Thymus (tissue), 11 donors: ENCODE measurements around the gene MEGF11. TPM values are rescaled to one million over a fixed set of nuclear protein-coding genes. Genes with fewer than 3 reads are reported as not detected.

ENCODE experiments used
- DNase-seq, 9 donors: peaks; one replicate each; pipeline ENCODE4 v3.0.0-alpha.2; 2013; ENCODE audit warnings: low spot score in 9 of 9, low read depth in 6 of 9, missing footprints in 1 of 9
- H3K27ac ChIP-seq, 2 donors: one replicate each; pipeline ENCODE4 v1.5.1; 2013; ENCODE audit warnings: control low read depth in 1 of 2, low read depth in 1 of 2, low read length in 1 of 2, mild to moderate bottlenecking in 1 of 2, moderate library complexity in 1 of 2
- H3K27me3 ChIP-seq, 2 donors: one replicate each; pipeline ENCODE4 v1.5.1; 2013; ENCODE audit warnings: low read length in 1 of 2; ENCODE audit not compliant: control insufficient read depth in 2 of 2, insufficient read depth in 1 of 2
- H3K36me3 ChIP-seq, 2 donors: one replicate each; pipeline ENCODE4 v1.5.1; 2013; ENCODE audit warnings: low read length in 1 of 2, mild to moderate bottlenecking in 1 of 2, moderate library complexity in 1 of 2; ENCODE audit not compliant: control insufficient read depth in 2 of 2, insufficient read depth in 2 of 2
- H3K4me1 ChIP-seq, 2 donors: one replicate each; pipeline ENCODE4 v1.5.1; 2013; ENCODE audit warnings: low read length in 2 of 2; ENCODE audit not compliant: control insufficient read depth in 2 of 2, insufficient read depth in 2 of 2
- H3K4me3 ChIP-seq, 2 donors: one replicate each; pipeline ENCODE4 v1.5.1; 2013; ENCODE audit warnings: low read length in 2 of 2, control low read depth in 1 of 2, mild to moderate bottlenecking in 1 of 2
- H3K9me3 ChIP-seq, 2 donors: one replicate each; pipeline ENCODE4 v1.5.1; 2013; ENCODE audit warnings: low read length in 1 of 2, mild to moderate bottlenecking in 1 of 2; ENCODE audit not compliant: control insufficient read depth in 2 of 2, insufficient read depth in 1 of 2
- WGBS: extraction: QIAGEN DNeasy Blood & Tissue Kit; methylation state at CpG from one replicate; pipeline ENCODE4 v1.1.7; 2013; 5-methylcytosine and 5-hydroxymethylcytosine counted together
- polyA plus RNA-seq: library from polyadenylated mRNA; stranded (reverse); fragments of 200-250 nt; gene quantifications from one replicate; pipeline ENCODE4 v1.2.3, GENCODE V29; 2013
- total RNA-seq: library from RNA; stranded (reverse); fragments of 120-200 nt; gene quantifications from one replicate; pipeline ENCODE4 v1.2.4, GENCODE V29; 2013
- donor health status: healthy.

Gene MEGF11
- total and polyA plus RNA-seq, 2 donors, result 0.28 to 0.66 TPM

- no peaks in the 10 kb centered on the region for H3K4me1 ChIP-seq
- H3K9me3 ChIP-seq, result no peaks in the 10 kb centered on the region
- H3K36me3 ChIP-seq, result no peaks in the 10 kb centered on the region
- no peak for DNase-seq
- peaks cover 0 to 13% of the 10 kb centered on the region in 2 donors for H3K27me3 ChIP-seq
- no peak overlapping the region for H3K4me3 ChIP-seq
- 96% methylated on average over 9 of the region's 9 CpGs for WGBS
- no peak overlapping the region for H3K27ac ChIP-seq
These were observed 148.0 kb downstream of the MEGF11 start for GRCh38 chr15:66105286-66106265.

GRCh38 chr15:66103293-66103590 is 150.3 kb downstream of the MEGF11 start:
- no peaks in the 10 kb centered on the region for H3K9me3 ChIP-seq
- no peak overlapping the region for H3K27ac ChIP-seq
- H3K27me3 ChIP-seq, result peaks cover 0 to 8% of the 10 kb centered on the region in 2 donors
- DNase-seq, result no peak
- H3K4me3 ChIP-seq, result no peak overlapping the region
- 98% methylated on average over 3 of the region's 3 CpGs for WGBS
- H3K36me3 ChIP-seq, result no peaks in the 10 kb centered on the region
- no peaks in the 10 kb centered on the region for H3K4me1 ChIP-seq

GRCh38 chr15:66102563-66103292 is 150.8 kb downstream of the MEGF11 start:
- Histone ChIP-seq H3K4me1 (no peaks in the 10 kb centered on the region), H3K27me3 (peaks cover 0 to 8% of the 10 kb centered on the region in 2 donors), H3K36me3 (no peaks in the 10 kb centered on the region), H3K9me3 (no peaks in the 10 kb centered on the region), H3K4me3 (no peak overlapping the region), H3K27ac (no peak overlapping the region)
- 93% methylated on average over 5 of the region's 5 CpGs for WGBS
- no peak for DNase-seq

GRCh38 chr15:66101715-66102395 is 151.7 kb downstream of the MEGF11 start:
- H3K27me3 ChIP-seq, result peaks cover 0 to 8% of the 10 kb centered on the region in 2 donors

GRCh38 chr15:66100761-66101160 is 152.8 kb downstream of the MEGF11 start:
- Histone ChIP-seq H3K27ac (no peak overlapping the region), H3K4me1 (no peaks in the 10 kb centered on the region), H3K36me3 (no peaks in the 10 kb centered on the region), H3K27me3 (peaks cover 0 to 16% of the 10 kb centered on the region in 2 donors), H3K4me3 (no peak overlapping the region), H3K9me3 (no peaks in the 10 kb centered on the region)
- 85% methylated on average over 10 of the region's 10 CpGs for WGBS
- DNase-seq, result no peak

More at GRCh38 chr15:66101715-66102395, 151.7 kb downstream of the MEGF11 start:
- WGBS, result 79% methylated on average over 10 of the region's 10 CpGs
- Histone ChIP-seq H3K4me3 (no peak overlapping the region), H3K36me3 (no peaks in the 10 kb centered on the region), H3K4me1 (no peaks in the 10 kb centered on the region), H3K9me3 (no peaks in the 10 kb centered on the region), H3K27ac (no peak overlapping the region)
- DNase-seq, result no peak

- Histone ChIP-seq H3K27me3 (peaks cover 0 to 21% of the 10 kb centered on the region in 2 donors), H3K27ac (no peak overlapping the region), H3K4me1 (no peaks in the 10 kb centered on the region), H3K4me3 (no peak overlapping the region), H3K36me3 (no peaks in the 10 kb centered on the region), H3K9me3 (no peaks in the 10 kb centered on the region)
- 92% methylated on average over 15 of the region's 15 CpGs for WGBS
- DNase-seq, result no peak
These were observed 153.4 kb downstream of the MEGF11 start for GRCh38 chr15:66099950-66100671.

GRCh38 chr15:66098022-66098363 is 155.6 kb downstream of the MEGF11 start:
- 72% methylated on average over 5 of the region's 5 CpGs for WGBS
- H3K27ac ChIP-seq, result no peak overlapping the region
- H3K4me1 ChIP-seq, result no peaks in the 10 kb centered on the region
- no peak for DNase-seq
- H3K4me3 ChIP-seq, result no peak overlapping the region
- H3K9me3 ChIP-seq, result no peaks in the 10 kb centered on the region
- H3K27me3 ChIP-seq, result peaks cover 0 to 24% of the 10 kb centered on the region in 2 donors
- no peaks in the 10 kb centered on the region for H3K36me3 ChIP-seq

- H3K36me3 ChIP-seq, result no peaks in the 10 kb centered on the region
- H3K27me3 ChIP-seq, result peaks cover 0 to 24% of the 10 kb centered on the region in 2 donors
- WGBS, result 87% methylated on average over 15 of the region's 15 CpGs
- H3K4me3 ChIP-seq, result no peak overlapping the region
- DNase-seq, result no peak
- no peak overlapping the region for H3K27ac ChIP-seq
- no peaks in the 10 kb centered on the region for H3K9me3 ChIP-seq
- H3K4me1 ChIP-seq, result no peaks in the 10 kb centered on the region
These were observed 156.2 kb downstream of the MEGF11 start for GRCh38 chr15:66097151-66098021.
